Cardiac muscle cell (in vitro differentiated cells and primary cell): ENCODE results near the gene ANKRD31. TPM values are rescaled to one million over a fixed set of nuclear protein-coding genes. Genes with fewer than 3 reads are reported as not detected.

ENCODE experiments used
- DNase-seq, 2 donors: peaks; one replicate each; pipeline versions ENCODE4 v3.0.0 to v3.0.0-alpha.2; 2010 to 2017; ENCODE audit warnings: low read depth in 1 of 2, low spot score in 1 of 2
- H3K27ac ChIP-seq: fragments of 200-600 bp; sonication (generic); 2 replicates; pipeline ENCODE4 v1.5.1; 2016
- H3K27me3 ChIP-seq: fragments of 200-600 bp; sonication (generic); 2 replicates; pipeline ENCODE4 v1.6.0; 2016; ENCODE audit warnings: control low read depth
- H3K36me3 ChIP-seq: fragments of 200-600 bp; sonication (generic); 2 replicates; pipeline ENCODE4 v1.5.1; 2016; ENCODE audit warnings: control low read depth
- H3K4me1 ChIP-seq: fragments of 200-600 bp; sonication (generic); 2 replicates; pipeline ENCODE4 v1.8.1; 2017; ENCODE audit warnings: low read depth, mild to moderate bottlenecking, mixed run types
- H3K4me3 ChIP-seq: fragments of 200-600 bp; sonication (generic); 2 replicates; pipeline ENCODE4 v1.5.1; 2016; ENCODE audit warnings: mild to moderate bottlenecking
- H3K9me3 ChIP-seq: fragments of 200-600 bp; sonication (generic); 2 replicates; pipeline ENCODE4 v1.5.1; 2017; ENCODE audit warnings: low read depth, mild to moderate bottlenecking, control low read depth
- CTCF ChIP-seq: IDR thresholded peaks from 2 replicates; pipeline ENCODE4 v1.5.1; 2012; ENCODE audit warnings: low read depth, mild to moderate bottlenecking, low read length
- polyA plus RNA-seq: library from polyadenylated mRNA; unstranded; fragments of >200 nt; fragmentation: Nextera tagmentation; extraction: Ambion mirVana; gene quantifications from 2 replicates; pipeline ENCODE4 v1.2.1, GENCODE V29; 2016
- total RNA-seq: library from RNA; depleted of rRNA; stranded (reverse); fragments of >200 nt; gene quantifications from 2 replicates; pipeline ENCODE4 v1.2.3, GENCODE V29; 2016

Gene ANKRD31
- total and polyA plus RNA-seq, 2 experiments from 2014 or later = 0.15 to 0.21 TPM

DNA sequence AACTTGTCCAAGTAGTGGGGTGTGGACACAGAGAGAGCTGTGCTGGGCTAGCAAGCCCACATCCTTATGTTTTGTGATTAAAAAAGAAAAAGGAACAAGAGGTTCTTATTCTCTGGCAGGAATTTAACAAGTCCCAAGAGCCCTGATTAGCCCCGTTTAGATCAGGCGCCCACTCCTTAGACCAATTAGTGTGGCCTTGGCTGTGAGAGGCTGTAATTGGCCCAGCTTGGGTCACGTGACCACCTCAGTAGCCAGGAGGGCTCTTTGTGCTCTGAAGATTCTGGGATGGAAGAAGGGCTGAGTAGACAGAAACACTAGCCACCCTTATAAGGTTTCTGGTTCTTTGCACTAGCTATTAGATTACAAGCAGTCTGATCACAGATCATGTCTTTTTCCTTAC is 215.5 kb downstream of the ANKRD31 start:
- TF ChIP-seq CTCF = no peak
- Histone ChIP-seq H3K9me3 (no peaks in the 10 kb centered on the region), H3K4me3 (no peak overlapping the region), H3K4me1 (no peaks in the 10 kb centered on the region), H3K27me3 (no peaks in the 10 kb centered on the region), H3K36me3 (no peaks in the 10 kb centered on the region), H3K27ac (no peak overlapping the region)
- no peak for DNase-seq

GRCh38 chr5:75020016-75020656 is 216.5 kb downstream of the ANKRD31 start:
- Histone ChIP-seq H3K4me3 (no peak overlapping the region), H3K9me3 (no peaks in the 10 kb centered on the region), H3K36me3 (no peaks in the 10 kb centered on the region), H3K27ac (no peak overlapping the region), H3K27me3 (no peaks in the 10 kb centered on the region), H3K4me1 (no peaks in the 10 kb centered on the region)
- TF ChIP-seq CTCF = no peak
- DNase-seq = no peak

- no peak for DNase-seq
- Histone ChIP-seq H3K4me1 (no peaks in the 10 kb centered on the region), H3K27me3 (no peaks in the 10 kb centered on the region), H3K4me3 (no peak overlapping the region), H3K27ac (no peak overlapping the region), H3K9me3 (no peaks in the 10 kb centered on the region), H3K36me3 (no peaks in the 10 kb centered on the region)
- no peak for TF ChIP-seq CTCF
Observed at GRCh38 chr5:75018805-75019587, 217.7 kb downstream of the ANKRD31 start.

Other genes with a start within 250 kb of the ANKRD31 start
- gene GCNT4, start 184.3 kb downstream of the ANKRD31 start, total RNA-seq = 0.07 and 0.18 TPM in 2 replicates
- gene GCNT4, start 184.3 kb downstream of the ANKRD31 start, polyA plus RNA-seq = 0.23 TPM in 1 of 2 replicates, not detected in the other
- gene HMGCR, start 100.3 kb upstream of the ANKRD31 start, total RNA-seq = 34.0 and 72.9 TPM in 2 replicates
- 42.2 and 68.9 TPM in 2 replicates for gene HMGCR, start 100.3 kb upstream of the ANKRD31 start, polyA plus RNA-seq